ENCODE results near the gene LZTS3. TPM values are rescaled to one million over a fixed set of nuclear protein-coding genes. Genes with fewer than 3 reads are reported as not detected.

The LZTS3 gene
- total and polyA plus RNA-seq, 2 of the 13 experiments (the other 11 are each of a cell fraction or from before 2014, with no cell fraction given): 10.1 to 31.3 TPM

DNA sequence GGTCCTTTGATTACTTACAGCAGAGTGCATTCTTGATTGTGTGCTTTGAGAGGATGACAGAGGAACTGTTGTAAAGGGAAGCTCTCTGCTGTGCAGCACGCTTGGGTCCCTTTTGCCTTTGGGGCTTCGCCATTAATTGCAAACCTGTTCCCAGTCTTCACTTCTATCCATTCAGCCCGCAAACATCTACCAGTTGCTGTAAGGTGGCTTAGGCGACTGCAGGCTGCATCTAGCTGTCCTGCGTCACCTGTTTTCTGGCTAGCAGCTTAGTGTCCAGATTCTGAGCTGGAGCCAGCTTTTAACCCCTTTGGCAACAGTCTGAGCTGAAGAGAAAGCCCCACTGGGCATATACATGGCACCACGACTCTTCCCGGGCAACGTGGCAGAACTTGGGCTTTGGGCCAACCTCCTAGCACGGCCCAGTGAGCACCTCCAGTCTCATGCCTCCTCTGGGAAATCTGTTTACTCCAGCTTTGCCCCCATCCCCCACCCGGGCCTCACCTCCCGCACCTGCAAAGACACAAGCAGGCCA lies 11.2 kb downstream of the LZTS3 start (continued):
- TF ChIP-seq GATAD1 (CRISPR knock-in tag; IDR thresholded peaks at IDR 0.05) (peak; percentile 15; the same call in 1 of the 2 replicates), RBAK (CRISPR knock-in tag; IDR thresholded peaks at IDR 0.05) (no peak), ZNF768 (CRISPR knock-in tag; IDR thresholded peaks at IDR 0.05) (no peak), SNRNP70 (IDR thresholded peaks at IDR 0.05; ENCODE audit: low read depth, low read length) (no peak), ZBTB25 (CRISPR knock-in tag; IDR thresholded peaks at IDR 0.05) (no peak), HDAC1 (CRISPR knock-in tag; IDR thresholded peaks at IDR 0.05) (peak; percentile 28; the same call in 1 of the 2 replicates), ZNF747 (CRISPR knock-in tag; IDR thresholded peaks at IDR 0.05; ENCODE audit: borderline replicate concordance) (no peak), KLF13 (CRISPR knock-in tag; IDR thresholded peaks at IDR 0.05) (no peak), HNRNPL (IDR thresholded peaks at IDR 0.05; ENCODE audit: low read depth, low read length) (no peak), DNMT1 (CRISPR knock-in tag; IDR thresholded peaks at IDR 0.05) (peak; percentile 57; the same call in 1 of the 2 replicates), MTF2 (CRISPR knock-in tag; IDR thresholded peaks at IDR 0.05; ENCODE audit: borderline replicate concordance) (no peak), CBX1 (IDR thresholded peaks at IDR 0.05; ENCODE audit: low read depth) (no peak), ZNF607 (CRISPR knock-in tag; IDR thresholded peaks at IDR 0.05; ENCODE audit: borderline replicate concordance) (no peak), RFX1 (IDR thresholded peaks at IDR 0.05) (no peak), ZNF652 (CRISPR knock-in tag; IDR thresholded peaks at IDR 0.05; ENCODE audit: borderline replicate concordance, low read depth) (peak; percentile 85), TARDBP (CRISPR knock-in tag; IDR thresholded peaks at IDR 0.05) (no peak), REPIN1 (CRISPR knock-in tag; IDR thresholded peaks at IDR 0.05; ENCODE audit: borderline replicate concordance, low read depth) (no peak), ZNF282 (IDR thresholded peaks at IDR 0.05; ENCODE audit: partially characterized antibody) (no peak), MEF2D (CRISPR knock-in tag; IDR thresholded peaks at IDR 0.05) (no peak), ZFP37 (CRISPR knock-in tag; IDR thresholded peaks at IDR 0.05; ENCODE audit: borderline replicate concordance) (no peak), ZNF3 (CRISPR knock-in tag; IDR thresholded peaks at IDR 0.05) (no peak; the same call in 1 of the 2 replicates), PCBP1 (IDR thresholded peaks at IDR 0.05; ENCODE audit: borderline replicate concordance, low read depth, low read length) (no peak), PHF20 (CRISPR knock-in tag; IDR thresholded peaks at IDR 0.05) (no peak), MLX (CRISPR knock-in tag; IDR thresholded peaks at IDR 0.05) (no peak), RFXANK (CRISPR knock-in tag; IDR thresholded peaks at IDR 0.05) (no peak), ZBTB20 (CRISPR knock-in tag; IDR thresholded peaks at IDR 0.05; ENCODE audit: borderline replicate concordance, low read depth) (no peak), NFE2L2 (IDR thresholded peaks at IDR 0.05; ENCODE audit: low read length) (no peak)
- TF ChIP-seq, protein P1, sequence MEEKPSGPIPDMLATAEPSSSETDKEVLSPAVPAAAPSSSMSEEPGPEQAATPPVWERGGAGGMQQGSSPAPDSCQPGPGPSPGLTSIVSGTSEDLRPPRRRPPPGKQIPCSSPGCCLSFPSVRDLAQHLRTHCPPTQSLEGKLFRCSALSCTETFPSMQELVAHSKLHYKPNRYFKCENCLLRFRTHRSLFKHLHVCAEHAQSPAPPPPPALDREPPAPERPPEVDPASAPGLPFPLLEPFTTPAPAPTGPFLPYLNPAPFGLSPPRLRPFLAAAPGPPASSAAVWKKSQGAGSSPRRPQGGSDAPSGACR (CRISPR knock-in tag; IDR thresholded peaks at IDR 0.05): no peak
- TF ChIP-seq, protein P2, sequence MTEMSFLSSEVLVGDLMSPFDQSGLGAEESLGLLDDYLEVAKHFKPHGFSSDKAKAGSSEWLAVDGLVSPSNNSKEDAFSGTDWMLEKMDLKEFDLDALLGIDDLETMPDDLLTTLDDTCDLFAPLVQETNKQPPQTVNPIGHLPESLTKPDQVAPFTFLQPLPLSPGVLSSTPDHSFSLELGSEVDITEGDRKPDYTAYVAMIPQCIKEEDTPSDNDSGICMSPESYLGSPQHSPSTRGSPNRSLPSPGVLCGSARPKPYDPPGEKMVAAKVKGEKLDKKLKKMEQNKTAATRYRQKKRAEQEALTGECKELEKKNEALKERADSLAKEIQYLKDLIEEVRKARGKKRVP (CRISPR knock-in tag; IDR thresholded peaks at IDR 0.05): no peak
- TF ChIP-seq, protein P3, sequence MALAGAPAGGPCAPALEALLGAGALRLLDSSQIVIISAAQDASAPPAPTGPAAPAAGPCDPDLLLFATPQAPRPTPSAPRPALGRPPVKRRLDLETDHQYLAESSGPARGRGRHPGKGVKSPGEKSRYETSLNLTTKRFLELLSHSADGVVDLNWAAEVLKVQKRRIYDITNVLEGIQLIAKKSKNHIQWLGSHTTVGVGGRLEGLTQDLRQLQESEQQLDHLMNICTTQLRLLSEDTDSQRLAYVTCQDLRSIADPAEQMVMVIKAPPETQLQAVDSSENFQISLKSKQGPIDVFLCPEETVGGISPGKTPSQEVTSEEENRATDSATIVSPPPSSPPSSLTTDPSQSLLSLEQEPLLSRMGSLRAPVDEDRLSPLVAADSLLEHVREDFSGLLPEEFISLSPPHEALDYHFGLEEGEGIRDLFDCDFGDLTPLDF (CRISPR knock-in tag; IDR thresholded peaks at IDR 0.05): no peak
